Measurements from ENCODE around the gene RELB. TPM values are rescaled to one million over a fixed set of nuclear protein-coding genes. Genes with fewer than 3 reads are reported as not detected.

The RELB gene
- polyA plus RNA-seq, 4 donors = 10.5 to 41.3 (median 17.6) TPM

DNA sequence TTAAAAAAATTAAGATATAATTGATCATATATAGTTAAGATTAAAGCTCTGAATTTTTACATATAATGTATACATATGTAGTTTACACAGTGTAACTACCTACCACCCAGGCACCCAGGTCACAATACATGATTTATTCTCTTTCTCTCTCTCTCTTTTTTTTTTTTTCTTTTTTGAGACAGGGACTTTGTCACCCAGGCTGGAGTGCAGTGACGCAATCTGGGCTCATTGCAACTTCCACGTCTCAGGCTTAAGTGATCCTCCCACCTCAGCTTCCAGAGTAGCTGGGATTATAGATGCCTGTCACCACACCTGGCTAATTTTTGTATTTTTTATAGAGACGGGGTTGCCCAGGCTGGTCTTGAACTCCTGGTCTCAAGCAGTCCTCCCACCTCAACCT, 18.8 kb downstream of the RELB start:
- Histone ChIP-seq H3K4me3 (ENCODE audit: low read depth in 1 of 3, low read length in 3 of 3) (no peak overlapping the region), H3K27me3 (ENCODE audit: control insufficient read depth in 3 of 3, insufficient read depth in 3 of 3, low read length in 3 of 3) (no peaks in the 10 kb centered on the region), H3K9me3 (ENCODE audit: control insufficient read depth in 2 of 2, insufficient read depth in 1 of 2, low read depth in 1 of 2, low read length in 1 of 2) (no peaks in the 10 kb centered on the region), H3K36me3 (ENCODE audit: control insufficient read depth in 3 of 3, insufficient read depth in 2 of 3, low read depth in 1 of 3, low read length in 3 of 3) (peaks cover 0 to 19% (median 5%) of the 10 kb centered on the region in 3 donors), H3K27ac (ENCODE audit: low read depth in 1 of 3, low read length in 2 of 3) (peak overlapping the region in 1 of 3 donors; percentile 51), H3K4me1 (ENCODE audit: control insufficient read depth in 3 of 3, insufficient read depth in 2 of 3, low read depth in 1 of 3, low read length in 2 of 3) (peaks cover 0 to 6% (median 0%) of the 10 kb centered on the region in 3 donors)
- 27 to 73% (median 36%) methylated on average over 3 of the region's 3 CpGs for WGBS, 3 donors
- DNase-seq (peak; percentile 69 to 81), FAIRE-seq (no peak)

DNA sequence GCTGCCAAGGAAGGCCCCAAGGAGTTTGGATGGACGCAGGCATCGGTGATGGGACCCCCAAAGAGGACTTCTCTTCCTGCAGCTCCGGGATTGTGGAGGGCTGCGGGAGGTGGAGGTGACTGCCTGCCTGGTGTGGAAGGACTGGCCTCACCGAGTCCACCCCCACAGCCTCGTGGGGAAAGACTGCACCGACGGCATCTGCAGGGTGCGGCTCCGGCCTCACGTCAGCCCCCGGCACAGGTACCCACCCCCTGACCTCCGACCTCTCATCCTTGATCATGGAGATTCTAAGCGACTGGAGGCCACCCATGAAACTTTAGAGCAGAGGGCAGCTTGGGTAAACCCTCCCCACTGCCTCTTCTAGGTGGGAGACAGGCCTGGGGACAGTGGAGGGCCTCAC, 20.7 kb downstream of the RELB start:
- no peak overlapping the region for H3K4me3 ChIP-seq (ENCODE audit: low read depth in 1 of 3, low read length in 3 of 3)
- no peaks in the 10 kb centered on the region for H3K27me3 ChIP-seq (ENCODE audit: control insufficient read depth in 3 of 3, insufficient read depth in 3 of 3, low read length in 3 of 3)
- WGBS, 3 donors = 83 to 88% (median 87%) methylated on average over 14 of the region's 14 CpGs
- H3K27ac ChIP-seq (ENCODE audit: low read depth in 1 of 3, low read length in 2 of 3) = no peak overlapping the region
- DNase-seq (no peak), FAIRE-seq (no peak)
- H3K9me3 ChIP-seq (ENCODE audit: control insufficient read depth in 2 of 2, insufficient read depth in 1 of 2, low read depth in 1 of 2, low read length in 1 of 2) = no peaks in the 10 kb centered on the region
- peaks cover 0 to 6% (median 0%) of the 10 kb centered on the region in 3 donors for H3K4me1 ChIP-seq (ENCODE audit: control insufficient read depth in 3 of 3, insufficient read depth in 2 of 3, low read depth in 1 of 3, low read length in 2 of 3)
- peaks cover 0 to 20% (median 5%) of the 10 kb centered on the region in 3 donors for H3K36me3 ChIP-seq (ENCODE audit: control insufficient read depth in 3 of 3, insufficient read depth in 2 of 3, low read depth in 1 of 3, low read length in 3 of 3)

DNA sequence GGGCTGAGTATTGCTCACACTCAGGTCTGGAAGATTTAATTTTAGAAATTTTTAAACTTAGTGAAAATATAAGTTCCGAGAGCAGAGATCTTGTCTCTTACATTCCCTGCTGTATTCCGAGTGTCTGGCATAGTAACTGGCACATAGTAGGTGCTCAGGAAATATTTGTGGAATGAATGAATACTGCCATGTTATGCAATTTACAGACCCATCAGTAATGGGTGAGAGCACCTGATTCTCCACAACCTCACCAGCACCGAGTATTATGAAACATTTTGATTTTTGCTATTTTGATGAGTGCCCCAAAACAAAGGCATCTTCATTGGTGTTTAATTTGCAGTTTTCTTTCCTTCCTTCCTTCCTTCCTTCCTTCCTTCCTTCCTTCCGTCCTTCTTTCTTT, 21.8 kb downstream of the RELB start:
- Histone ChIP-seq H3K9me3 (ENCODE audit: control insufficient read depth in 2 of 2, insufficient read depth in 1 of 2, low read depth in 1 of 2, low read length in 1 of 2) (no peaks in the 10 kb centered on the region), H3K27me3 (ENCODE audit: control insufficient read depth in 3 of 3, insufficient read depth in 3 of 3, low read length in 3 of 3) (no peaks in the 10 kb centered on the region), H3K4me3 (ENCODE audit: low read depth in 1 of 3, low read length in 3 of 3) (no peak overlapping the region), H3K36me3 (ENCODE audit: control insufficient read depth in 3 of 3, insufficient read depth in 2 of 3, low read depth in 1 of 3, low read length in 3 of 3) (peaks cover 2 to 24% (median 5%) of the 10 kb centered on the region in 3 donors), H3K4me1 (ENCODE audit: control insufficient read depth in 3 of 3, insufficient read depth in 2 of 3, low read depth in 1 of 3, low read length in 2 of 3) (peaks cover 0 to 6% (median 0%) of the 10 kb centered on the region in 3 donors), H3K27ac (ENCODE audit: low read depth in 1 of 3, low read length in 2 of 3) (no peak overlapping the region)
- FAIRE-seq (no peak), DNase-seq (no peak)
- 85 to 92% (median 88%) methylated on average over 4 of the region's 4 CpGs for WGBS, 3 donors

DNA sequence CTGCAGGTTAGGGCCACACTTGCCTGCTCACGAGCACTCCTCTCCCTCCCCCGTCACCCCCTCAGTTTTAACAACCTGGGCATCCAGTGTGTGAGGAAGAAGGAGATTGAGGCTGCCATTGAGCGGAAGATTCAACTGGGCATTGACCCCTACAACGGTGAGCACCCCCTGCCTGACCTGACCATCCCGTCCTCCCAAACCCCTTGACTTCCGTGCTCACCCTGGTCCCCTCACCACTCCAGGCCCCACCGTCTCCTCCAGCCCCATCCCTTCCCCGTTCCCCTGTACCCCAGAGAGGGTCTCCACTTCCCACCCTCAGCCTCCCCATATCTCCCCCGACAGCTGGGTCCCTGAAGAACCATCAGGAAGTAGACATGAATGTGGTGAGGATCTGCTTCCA, 24.0 kb downstream of the RELB start:
- H3K27me3 ChIP-seq (ENCODE audit: control insufficient read depth in 3 of 3, insufficient read depth in 3 of 3, low read length in 3 of 3) = no peaks in the 10 kb centered on the region
- H3K4me1 ChIP-seq (ENCODE audit: control insufficient read depth in 3 of 3, insufficient read depth in 2 of 3, low read depth in 1 of 3, low read length in 2 of 3) = peaks cover 0 to under 1% (median 0%) of the 10 kb centered on the region in 3 donors
- H3K27ac ChIP-seq (ENCODE audit: low read depth in 1 of 3, low read length in 2 of 3) = no peak overlapping the region
- 93 to 95% (median 94%) methylated on average over 9 of the region's 9 CpGs for WGBS, 3 donors
- no peak overlapping the region for H3K4me3 ChIP-seq (ENCODE audit: low read depth in 1 of 3, low read length in 3 of 3)
- no peaks in the 10 kb centered on the region for H3K9me3 ChIP-seq (ENCODE audit: control insufficient read depth in 2 of 2, insufficient read depth in 1 of 2, low read depth in 1 of 2, low read length in 1 of 2)
- DNase-seq (no peak), FAIRE-seq (no peak)
- peaks cover 6 to 35% (median 11%) of the 10 kb centered on the region in 3 donors for H3K36me3 ChIP-seq (ENCODE audit: control insufficient read depth in 3 of 3, insufficient read depth in 2 of 3, low read depth in 1 of 3, low read length in 3 of 3)

DNA sequence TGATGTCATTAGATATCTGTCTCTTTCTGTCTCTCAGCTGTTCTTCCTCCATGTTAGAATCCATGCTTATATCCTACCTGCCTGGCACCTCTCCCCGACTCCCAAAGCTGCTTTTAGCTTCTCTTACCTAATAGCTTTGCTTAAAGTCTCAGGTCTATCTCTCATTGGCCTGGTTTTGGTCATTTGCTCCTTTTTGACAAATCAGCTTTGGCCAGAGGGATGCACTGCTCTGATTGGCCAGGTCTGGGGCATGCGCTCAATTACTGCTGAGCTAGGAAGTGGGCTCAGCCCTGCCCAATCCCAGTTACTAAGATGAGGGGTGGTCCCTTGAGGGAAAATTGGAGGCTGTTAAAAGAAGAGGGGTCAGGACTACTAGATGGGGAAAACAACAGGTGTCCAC, 26.1 kb downstream of the RELB start:
- no peaks in the 10 kb centered on the region for H3K9me3 ChIP-seq (ENCODE audit: control insufficient read depth in 2 of 2, insufficient read depth in 1 of 2, low read depth in 1 of 2, low read length in 1 of 2)
- no peak for FAIRE-seq
- H3K4me3 ChIP-seq (ENCODE audit: low read depth in 1 of 3, low read length in 3 of 3) = no peak overlapping the region
- WGBS, 3 donors = 95 to 98% (median 95%) methylated on average over 2 of the region's 2 CpGs
- no peaks in the 10 kb centered on the region for H3K27me3 ChIP-seq (ENCODE audit: control insufficient read depth in 3 of 3, insufficient read depth in 3 of 3, low read length in 3 of 3)
- no peak for DNase-seq
- no peaks in the 10 kb centered on the region for H3K4me1 ChIP-seq (ENCODE audit: control insufficient read depth in 3 of 3, insufficient read depth in 2 of 3, low read depth in 1 of 3, low read length in 2 of 3)
- H3K27ac ChIP-seq (ENCODE audit: low read depth in 1 of 3, low read length in 2 of 3) = no peak overlapping the region
- H3K36me3 ChIP-seq (ENCODE audit: control insufficient read depth in 3 of 3, insufficient read depth in 2 of 3, low read depth in 1 of 3, low read length in 3 of 3) = peaks cover 10 to 35% (median 12%) of the 10 kb centered on the region in 3 donors

DNA sequence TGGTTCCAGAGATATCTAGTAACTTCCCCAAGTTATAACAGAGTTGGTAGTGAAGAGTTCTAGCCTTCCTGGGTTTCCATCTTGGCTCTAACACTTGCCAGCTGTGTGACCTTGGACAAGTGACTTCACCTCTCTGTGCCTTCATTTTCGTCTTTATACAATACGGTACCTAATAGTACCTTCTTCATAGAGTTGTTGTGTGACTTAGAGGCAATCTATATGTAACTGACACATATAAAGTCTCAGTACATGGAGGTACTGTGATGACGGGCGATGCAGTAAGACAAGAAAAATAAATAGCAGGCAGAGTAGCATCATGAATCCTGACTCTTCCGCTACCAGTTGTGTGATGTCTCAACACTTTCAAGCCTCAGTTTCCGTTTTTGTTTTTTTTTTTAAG, 29.6 kb downstream of the RELB start:
- 93 to 98% (median 95%) methylated on average over 6 of the region's 6 CpGs for WGBS, 3 donors
- Histone ChIP-seq H3K27me3 (ENCODE audit: control insufficient read depth in 3 of 3, insufficient read depth in 3 of 3, low read length in 3 of 3) (no peaks in the 10 kb centered on the region), H3K27ac (ENCODE audit: low read depth in 1 of 3, low read length in 2 of 3) (no peak overlapping the region), H3K4me3 (ENCODE audit: low read depth in 1 of 3, low read length in 3 of 3) (no peak overlapping the region), H3K4me1 (ENCODE audit: control insufficient read depth in 3 of 3, insufficient read depth in 2 of 3, low read depth in 1 of 3, low read length in 2 of 3) (no peaks in the 10 kb centered on the region), H3K36me3 (ENCODE audit: control insufficient read depth in 3 of 3, insufficient read depth in 2 of 3, low read depth in 1 of 3, low read length in 3 of 3) (peaks cover 12 to 54% (median 17%) of the 10 kb centered on the region in 3 donors), H3K9me3 (ENCODE audit: control insufficient read depth in 2 of 2, insufficient read depth in 1 of 2, low read depth in 1 of 2, low read length in 1 of 2) (peaks cover 0 to 4% of the 10 kb centered on the region in 2 donors)
- DNase-seq (no peak), FAIRE-seq (no peak)

DNA sequence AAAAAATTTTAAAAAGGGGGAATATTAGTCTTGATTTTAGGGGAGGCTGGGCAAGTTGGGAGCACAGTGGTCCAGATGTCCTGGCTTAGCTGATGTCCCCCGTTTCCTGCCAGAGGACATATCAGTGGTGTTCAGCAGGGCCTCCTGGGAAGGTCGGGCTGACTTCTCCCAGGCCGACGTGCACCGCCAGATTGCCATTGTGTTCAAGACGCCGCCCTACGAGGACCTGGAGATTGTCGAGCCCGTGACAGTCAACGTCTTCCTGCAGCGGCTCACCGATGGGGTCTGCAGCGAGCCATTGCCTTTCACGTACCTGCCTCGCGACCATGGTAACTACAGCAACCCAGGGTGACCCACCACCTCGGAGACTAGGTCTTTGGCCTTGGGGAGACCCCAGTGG, 31.2 kb downstream of the RELB start:
- no peak overlapping the region for H3K27ac ChIP-seq (ENCODE audit: low read depth in 1 of 3, low read length in 2 of 3)
- H3K4me1 ChIP-seq (ENCODE audit: control insufficient read depth in 3 of 3, insufficient read depth in 2 of 3, low read depth in 1 of 3, low read length in 2 of 3) = no peaks in the 10 kb centered on the region
- peaks cover 12 to 61% (median 15%) of the 10 kb centered on the region in 3 donors for H3K36me3 ChIP-seq (ENCODE audit: control insufficient read depth in 3 of 3, insufficient read depth in 2 of 3, low read depth in 1 of 3, low read length in 3 of 3)
- H3K27me3 ChIP-seq (ENCODE audit: control insufficient read depth in 3 of 3, insufficient read depth in 3 of 3, low read length in 3 of 3) = no peaks in the 10 kb centered on the region
- no peak overlapping the region for H3K4me3 ChIP-seq (ENCODE audit: low read depth in 1 of 3, low read length in 3 of 3)
- peaks cover 0 to 5% of the 10 kb centered on the region in 2 donors for H3K9me3 ChIP-seq (ENCODE audit: control insufficient read depth in 2 of 2, insufficient read depth in 1 of 2, low read depth in 1 of 2, low read length in 1 of 2)
- FAIRE-seq (no peak), DNase-seq (no peak)
- WGBS, 3 donors = 81 to 94% (median 93%) methylated on average over 18 of the region's 18 CpGs

DNA sequence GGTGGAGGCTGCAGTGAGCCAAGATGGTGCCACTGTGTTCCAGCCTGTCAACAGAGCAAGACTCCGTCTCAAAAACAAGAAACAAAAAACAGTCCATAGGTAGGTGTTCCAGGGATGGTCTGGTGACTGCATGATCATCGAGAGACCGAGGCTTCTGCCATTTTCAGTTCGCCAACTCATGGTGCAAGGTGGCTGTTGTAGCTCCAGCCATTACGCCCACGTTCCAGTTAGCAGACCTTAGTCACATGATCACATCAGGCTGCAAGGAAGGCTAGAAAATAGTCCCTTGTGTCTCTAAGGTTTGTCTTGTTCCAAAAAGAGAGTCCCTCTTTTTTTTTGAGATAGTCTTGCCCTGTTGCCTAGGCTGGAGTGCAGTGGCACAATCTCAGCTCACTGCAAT, 34.5 kb downstream of the RELB start:
- no peak overlapping the region for H3K4me3 ChIP-seq (ENCODE audit: low read depth in 1 of 3, low read length in 3 of 3)
- H3K36me3 ChIP-seq (ENCODE audit: control insufficient read depth in 3 of 3, insufficient read depth in 2 of 3, low read depth in 1 of 3, low read length in 3 of 3) = peaks cover 8 to 59% (median 8%) of the 10 kb centered on the region in 3 donors
- FAIRE-seq (no peak), DNase-seq (no peak)
- no peak overlapping the region for H3K27ac ChIP-seq (ENCODE audit: low read depth in 1 of 3, low read length in 2 of 3)
- no peaks in the 10 kb centered on the region for H3K27me3 ChIP-seq (ENCODE audit: control insufficient read depth in 3 of 3, insufficient read depth in 3 of 3, low read length in 3 of 3)
- H3K9me3 ChIP-seq (ENCODE audit: control insufficient read depth in 2 of 2, insufficient read depth in 1 of 2, low read depth in 1 of 2, low read length in 1 of 2) = peaks cover 0 to 5% of the 10 kb centered on the region in 2 donors
- peaks cover 0 to 12% (median 7%) of the 10 kb centered on the region in 3 donors for H3K4me1 ChIP-seq (ENCODE audit: control insufficient read depth in 3 of 3, insufficient read depth in 2 of 3, low read depth in 1 of 3, low read length in 2 of 3)
- 94 to 99% (median 98%) methylated on average over 6 of the region's 6 CpGs for WGBS, 3 donors

All from small intestine (tissue), 7 donors.